ENCODE data around the gene ANXA11. TPM values are rescaled to one million over a fixed set of nuclear protein-coding genes. Genes with fewer than 3 reads are reported as not detected.

Gene ANXA11
- total RNA-seq, 1 donor from 2014 or later = 14.7 TPM

DNA sequence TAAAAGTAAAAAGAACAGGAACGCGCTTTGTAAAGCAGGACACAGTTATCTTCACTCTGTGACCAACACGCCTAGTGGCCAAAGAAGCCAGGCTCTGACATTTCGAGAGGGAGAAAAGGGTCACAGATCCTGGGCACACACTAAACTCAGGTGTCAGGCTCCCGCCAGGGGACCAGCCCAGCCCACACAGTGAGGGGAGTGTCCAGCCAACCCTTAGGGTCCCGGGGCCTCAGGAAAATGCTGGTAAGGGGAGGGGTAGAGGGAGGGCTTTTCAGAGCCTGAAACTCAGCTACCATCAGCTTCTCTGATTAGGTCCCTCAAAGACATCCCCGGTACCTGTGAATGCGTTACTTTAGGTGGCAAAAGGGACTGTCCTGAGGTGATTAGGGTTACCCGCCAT is 16.6 kb downstream of the ANXA11 start:
- DNase-seq (ENCODE audit: low read depth in 2 of 2) = no peak

DNA sequence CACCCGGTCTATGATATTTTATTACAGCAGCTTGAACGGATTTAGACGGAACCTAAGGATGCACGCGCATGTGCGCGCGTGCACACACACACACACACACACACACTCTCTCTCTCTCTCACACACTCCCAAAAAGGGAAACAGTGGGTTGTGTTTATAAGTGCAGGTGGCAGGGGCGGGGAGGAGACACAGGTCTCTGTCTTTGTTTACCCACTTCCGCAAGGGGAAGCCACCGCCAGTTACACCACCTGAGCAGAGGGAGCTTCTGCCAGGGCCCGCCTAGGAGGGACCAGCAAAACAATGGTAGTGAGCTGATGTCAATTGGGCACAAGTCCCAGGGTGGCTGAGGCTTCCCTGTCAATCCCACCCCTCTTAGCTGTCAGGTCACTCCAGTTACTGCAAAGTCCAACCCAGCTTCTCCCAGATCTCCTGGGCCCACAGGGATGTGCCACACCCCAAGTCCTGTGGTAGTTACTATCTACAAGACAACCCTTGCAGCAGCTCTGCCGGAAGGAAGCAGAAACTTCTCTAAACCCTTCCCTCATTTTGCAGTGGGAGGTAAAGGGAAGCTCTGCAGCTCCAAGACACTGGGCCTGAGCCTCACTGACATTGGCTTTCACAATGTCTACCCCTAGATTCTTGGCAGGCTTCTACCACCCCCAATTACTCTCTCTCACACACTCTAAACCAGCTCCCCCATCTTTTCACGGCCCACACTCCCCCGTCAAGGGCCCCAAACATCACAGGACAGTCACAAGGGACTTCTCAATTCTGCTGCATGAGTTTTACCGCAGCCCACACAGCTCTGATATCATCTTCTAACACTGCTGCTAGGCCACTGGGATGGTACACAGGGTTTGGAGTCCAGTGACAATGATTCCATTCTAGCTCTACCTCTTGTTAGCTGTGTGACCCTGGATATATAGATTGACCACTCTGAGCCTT is 17.6 kb downstream of the ANXA11 start:
- DNase-seq (ENCODE audit: low read depth in 2 of 2) = peak in 1 of 2 donors; percentile 68

DNA sequence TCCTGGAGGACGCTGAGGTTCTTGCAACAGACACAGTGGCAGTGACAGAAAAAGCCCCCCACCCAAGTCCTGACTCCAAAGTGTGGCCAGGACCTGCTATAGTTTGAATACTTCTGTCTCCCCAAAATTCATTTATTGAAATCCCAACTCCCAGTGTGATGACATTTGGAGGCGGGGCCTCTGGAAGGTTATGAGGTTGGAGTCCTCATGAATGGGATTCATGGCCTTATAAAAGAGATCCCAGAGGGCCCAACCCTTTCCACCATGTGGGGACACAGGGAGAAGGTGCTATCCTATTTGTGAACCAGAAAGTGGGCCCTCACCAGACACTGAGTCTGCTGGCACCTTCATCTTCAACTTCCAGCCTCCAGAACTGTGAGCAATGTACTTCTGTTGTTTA is 18.3 kb downstream of the ANXA11 start:
- no peak for DNase-seq (ENCODE audit: low read depth in 2 of 2)

DNA sequence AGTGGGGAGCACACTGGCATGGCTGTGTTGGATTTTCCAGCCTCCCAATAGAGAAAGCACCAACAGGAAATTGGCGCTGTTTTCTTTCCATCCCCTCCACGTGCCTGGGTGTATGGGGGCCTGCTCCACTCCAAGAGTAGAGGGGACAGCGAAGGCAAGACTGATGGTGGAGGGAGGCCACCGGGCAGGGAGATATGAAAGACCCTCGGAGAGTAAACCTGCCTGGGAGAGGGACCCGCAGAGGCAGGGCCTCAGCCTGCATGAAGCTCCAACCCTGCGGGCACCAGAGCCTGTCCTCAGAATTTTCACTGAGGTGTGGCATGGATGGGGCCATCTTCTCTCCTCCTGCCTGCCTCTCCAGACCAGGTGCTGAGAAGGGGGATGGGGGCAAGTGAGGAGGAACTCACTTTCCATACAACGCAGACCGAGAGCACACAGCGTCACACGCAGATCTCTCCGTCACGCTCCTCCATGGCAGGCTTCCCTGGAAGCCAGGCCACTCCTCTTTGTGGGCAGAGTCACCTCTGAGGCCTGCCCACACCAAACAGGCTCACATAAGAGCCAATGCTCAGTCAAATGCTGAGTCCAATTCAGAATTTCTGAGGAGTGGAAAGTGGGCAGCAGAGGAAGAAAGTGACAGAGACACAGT is 18.8 kb downstream of the ANXA11 start:
- DNase-seq (ENCODE audit: low read depth in 2 of 2) = peak in 1 of 2 donors; percentile 59

DNA sequence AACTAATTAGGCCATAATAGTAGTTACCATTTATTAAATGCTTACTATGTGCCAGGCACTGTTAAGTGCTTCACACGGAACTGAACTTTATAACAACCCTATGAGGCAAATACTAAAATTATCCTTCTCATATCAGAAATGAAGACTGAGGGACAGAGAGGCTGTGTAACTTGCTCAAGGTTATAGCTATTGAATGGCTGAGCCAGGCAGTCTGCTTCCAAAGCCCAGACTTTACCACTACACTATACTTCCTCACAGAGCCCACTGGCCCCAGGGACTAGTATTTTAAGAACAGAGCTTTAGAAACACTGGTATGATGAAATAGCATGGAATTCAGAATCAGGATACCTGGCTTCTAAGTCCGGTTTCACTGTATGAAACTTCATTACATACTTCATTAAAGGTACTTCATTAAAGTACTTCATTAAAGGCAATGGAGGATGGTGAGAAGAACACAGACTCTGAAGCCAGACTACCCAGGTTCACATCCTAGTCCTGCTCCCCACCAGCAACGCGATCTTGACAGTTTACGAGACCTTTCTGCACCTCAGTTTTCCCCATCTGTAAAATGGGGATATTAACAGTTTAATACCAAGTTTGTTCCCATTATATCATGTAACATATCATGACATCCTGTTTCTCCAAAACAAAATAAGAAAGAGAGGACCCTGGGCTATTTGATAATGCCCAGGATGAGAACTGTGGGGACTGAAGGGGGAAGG is 19.6 kb downstream of the ANXA11 start:
- no peak for DNase-seq (ENCODE audit: low read depth in 2 of 2)

DNA sequence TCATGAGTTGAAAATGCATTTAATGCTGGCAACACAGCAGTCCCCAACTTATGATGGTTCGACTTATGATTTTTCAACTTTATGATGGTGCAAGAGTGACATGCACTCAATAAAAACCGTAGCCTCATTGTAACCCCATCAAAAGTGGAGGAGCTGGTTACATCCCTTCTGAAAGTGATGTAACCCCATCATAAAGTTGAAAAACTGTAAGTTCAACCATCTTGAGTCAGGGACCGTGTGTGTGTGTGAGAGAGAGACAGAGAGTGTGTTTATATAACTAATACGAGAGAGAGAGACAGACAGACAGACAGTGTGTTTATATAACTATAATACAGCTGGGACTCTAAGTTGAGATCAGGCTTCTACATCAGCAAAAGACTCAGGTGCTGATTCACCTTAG is 21.0 kb downstream of the ANXA11 start:
- DNase-seq (ENCODE audit: low read depth in 2 of 2) = no peak

DNA sequence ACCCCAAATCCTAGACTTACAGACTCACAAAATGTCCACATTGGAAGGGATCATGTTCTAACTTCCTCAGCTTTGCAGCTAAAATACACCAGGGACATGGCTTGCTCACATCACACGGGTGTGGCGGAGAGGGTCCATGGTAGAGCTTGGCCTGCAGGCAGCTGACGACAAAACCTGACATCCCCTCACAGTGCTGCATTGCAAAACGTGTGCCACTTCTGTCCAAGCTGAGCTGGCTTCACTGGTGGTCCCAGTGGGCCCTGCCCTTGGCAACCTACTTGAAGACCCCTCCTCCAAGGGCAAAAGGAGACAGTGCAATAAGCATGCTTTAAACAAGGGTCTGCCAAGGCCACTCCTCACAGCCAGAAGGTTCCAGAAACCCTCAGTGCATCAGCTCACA is 21.9 kb downstream of the ANXA11 start:
- no peak for DNase-seq (ENCODE audit: low read depth in 2 of 2)

DNA sequence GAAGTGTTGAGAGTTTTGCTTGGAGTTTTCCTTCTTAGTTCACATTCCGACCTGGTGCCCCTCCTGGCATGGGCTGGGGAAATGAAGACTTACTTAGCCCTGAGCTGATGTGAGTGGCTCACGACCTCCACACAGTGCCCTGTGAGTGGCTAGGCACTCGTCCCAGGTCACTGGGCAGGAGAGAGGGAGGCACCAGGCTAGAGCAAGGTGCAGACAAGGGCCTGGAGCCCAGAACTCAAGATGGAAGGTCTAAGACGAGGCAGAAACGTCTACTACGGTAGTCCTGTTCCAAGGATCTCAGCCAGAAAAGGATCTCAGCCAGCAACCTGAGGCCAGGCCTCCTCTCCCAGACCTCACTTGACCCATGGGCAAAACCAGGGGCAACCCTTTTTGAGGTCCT is 22.4 kb downstream of the ANXA11 start:
- DNase-seq (ENCODE audit: low read depth in 2 of 2) = no peak

DNA sequence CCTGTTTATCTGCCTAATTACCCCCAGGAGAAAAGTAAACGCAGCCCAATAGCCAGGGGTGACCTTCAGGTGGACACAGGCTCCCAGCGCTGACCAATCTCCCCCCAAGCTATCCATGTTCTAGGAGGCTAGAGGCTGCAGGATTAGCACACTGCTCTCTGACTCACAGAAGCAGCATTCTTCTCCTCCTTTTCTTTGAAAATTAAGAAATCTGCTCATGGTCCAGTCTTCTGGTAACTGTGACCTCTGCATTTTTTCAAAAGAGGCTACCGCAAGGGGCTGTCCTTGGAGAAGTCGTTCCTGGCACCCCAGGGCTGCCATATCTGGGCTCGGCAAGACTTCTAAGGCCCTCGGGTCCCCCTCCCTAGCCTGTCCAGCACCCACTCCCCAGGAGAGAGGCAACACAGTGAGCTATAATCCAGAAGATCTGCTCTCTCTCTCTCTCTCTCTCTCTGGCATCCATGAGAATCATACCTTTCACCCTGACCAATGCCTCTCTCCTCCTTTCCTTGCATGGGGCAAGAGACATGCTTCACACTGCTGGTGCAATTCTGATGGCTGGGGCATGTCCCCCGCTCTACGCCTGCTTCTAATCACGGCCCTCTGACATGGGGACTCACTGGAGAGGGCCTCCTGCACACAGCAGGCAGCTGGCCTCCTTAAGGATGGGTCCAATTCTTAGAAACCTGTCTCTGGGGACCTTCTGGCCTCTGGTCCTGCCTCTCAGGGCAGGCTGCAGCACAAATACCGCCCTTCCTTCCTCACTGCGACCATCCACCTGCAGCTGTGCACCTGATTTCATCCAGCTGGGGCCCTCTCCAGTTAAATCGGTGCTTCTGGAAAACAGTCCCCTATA is 27.3 kb downstream of the ANXA11 start:
- no peak for DNase-seq (ENCODE audit: low read depth in 2 of 2)

DNA sequence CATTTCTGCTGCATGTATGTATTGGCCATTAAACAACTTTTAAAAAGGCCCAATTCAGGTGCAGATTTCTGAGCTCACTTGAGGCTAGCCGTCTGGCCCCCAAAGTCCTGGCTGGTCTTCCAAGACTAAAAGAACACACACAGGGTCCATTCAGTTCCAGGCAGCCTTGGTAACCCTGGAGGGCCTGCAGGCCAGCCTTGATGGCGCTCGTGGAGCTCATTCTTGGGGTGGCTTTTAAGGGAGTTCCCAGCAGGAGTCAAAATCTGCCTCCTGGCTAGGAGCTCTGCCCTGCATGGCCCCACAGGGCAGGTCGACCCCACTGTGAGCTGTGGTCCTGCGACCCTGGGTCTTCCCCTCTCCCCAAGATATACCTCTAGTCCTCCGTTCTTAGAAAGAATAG is 28.8 kb downstream of the ANXA11 start:
- DNase-seq (ENCODE audit: low read depth in 2 of 2) = no peak

DNA sequence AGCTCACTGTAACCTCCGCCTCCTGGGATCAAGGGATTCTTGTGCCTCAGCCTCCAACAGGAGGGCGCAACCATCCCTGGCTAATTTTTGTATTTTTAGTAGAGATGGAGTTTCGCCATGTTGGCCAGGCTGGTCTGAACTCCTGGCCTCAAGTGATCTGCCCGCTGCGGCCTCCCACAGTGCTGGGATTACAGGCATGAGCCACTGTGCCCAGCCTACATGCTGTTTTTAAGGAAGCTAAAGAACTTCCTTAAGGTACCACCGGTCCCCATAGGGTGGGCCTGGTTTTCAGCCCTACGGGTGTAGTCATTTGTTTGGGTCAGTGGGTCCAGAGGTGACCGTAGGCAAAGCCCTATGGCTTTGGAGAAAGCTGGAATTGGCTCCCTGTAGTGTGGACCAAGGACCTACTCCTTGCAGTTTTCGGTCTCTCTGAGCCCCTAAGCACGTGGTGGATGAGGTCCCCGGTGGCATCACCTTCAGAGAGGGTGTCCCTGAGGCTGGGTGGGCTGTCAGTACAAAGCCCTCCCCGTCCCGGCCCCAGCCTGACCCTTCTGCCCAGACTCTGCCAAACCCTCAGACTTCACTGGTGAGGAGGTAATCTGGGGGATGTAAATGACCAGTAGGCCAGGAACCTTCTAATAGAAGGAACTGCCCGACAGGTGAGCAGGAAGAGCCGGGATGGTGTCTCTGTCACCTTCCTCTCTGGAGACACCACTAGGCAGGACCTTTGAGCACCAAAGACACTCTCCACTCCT is 30.5 kb downstream of the ANXA11 start:
- DNase-seq (ENCODE audit: low read depth in 2 of 2) = no peak

DNA sequence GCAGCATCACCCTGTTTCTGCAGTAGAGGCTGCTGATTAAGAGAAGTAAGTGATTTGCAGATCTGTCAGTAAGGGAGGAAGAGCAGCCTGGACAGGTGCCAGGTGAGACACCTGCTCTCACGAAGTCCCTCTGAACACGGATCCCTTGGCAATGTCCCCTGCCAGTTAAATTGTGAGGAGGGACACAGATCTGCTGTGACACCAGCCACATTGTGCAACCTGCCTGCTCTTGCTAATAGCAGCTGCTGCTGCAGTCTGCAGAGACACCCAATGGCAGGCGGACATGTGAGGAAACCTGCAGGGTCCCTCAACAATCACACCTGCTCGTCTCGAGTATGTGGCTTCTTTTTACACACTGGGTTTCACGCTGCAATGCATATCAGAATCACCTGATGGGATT is 31.9 kb downstream of the ANXA11 start:
- DNase-seq (ENCODE audit: low read depth in 2 of 2) = no peak

DNA sequence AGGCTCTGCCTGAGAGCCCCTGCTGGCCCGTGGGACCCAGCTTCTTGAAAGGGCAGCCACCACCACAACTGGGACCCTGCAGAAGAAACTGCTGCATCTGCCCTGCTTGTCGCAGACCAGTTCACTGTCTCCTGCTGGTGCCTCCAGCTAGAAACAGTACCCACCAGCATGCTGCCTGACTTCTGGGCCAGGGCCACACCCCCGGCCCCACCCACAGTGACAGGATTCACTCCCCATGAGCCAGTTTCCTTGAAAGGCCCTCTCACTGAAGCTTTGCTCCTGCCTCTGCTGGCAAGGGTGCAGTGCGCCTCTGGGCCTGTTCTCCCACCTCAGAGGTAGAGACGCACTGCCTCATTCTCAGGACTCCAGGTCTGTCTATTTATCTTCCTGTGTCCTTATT is 32.4 kb downstream of the ANXA11 start:
- DNase-seq (ENCODE audit: low read depth in 2 of 2) = no peak

DNA sequence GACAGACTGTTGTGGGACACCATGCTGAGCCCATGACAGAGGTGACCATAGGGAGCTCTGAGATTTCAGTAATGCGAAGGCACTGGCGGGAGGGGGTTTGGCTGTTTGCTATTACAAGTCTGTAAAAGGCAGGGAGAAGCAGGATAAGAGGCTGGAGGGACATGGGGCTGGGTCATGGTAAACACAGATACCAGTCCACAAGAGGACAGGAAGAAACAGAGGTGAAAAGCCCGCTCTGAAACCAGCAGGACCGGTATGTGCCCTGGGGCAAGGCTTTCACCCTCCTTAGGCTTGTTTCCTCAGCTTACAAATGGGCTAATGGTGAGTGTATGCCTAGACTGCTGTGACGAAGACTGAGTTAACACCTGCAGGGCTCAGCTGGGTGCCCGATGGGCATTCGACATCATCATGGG is 34.1 kb downstream of the ANXA11 start:
- no peak for DNase-seq (ENCODE audit: low read depth in 2 of 2)

DNA sequence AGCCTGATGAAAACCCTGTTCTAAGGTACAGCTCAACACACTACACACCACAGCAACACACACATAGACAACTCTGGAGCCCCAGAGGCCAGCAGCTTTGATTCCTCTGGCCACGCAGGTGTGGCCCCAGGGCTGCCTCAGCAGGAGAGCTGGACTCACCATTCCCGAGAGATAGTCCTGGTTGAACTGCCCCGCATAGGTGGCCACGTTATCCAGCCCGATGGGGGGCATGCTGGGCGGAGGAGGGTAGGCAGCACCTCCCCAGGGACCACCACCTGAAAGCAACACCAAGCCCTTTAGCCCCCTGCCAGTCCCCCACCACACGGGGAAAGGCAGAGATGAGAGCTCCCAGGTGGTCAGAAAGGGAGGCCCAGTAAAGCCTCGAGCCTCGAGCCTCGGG is 34.7 kb downstream of the ANXA11 start:
- no peak for DNase-seq (ENCODE audit: low read depth in 2 of 2)

DNA sequence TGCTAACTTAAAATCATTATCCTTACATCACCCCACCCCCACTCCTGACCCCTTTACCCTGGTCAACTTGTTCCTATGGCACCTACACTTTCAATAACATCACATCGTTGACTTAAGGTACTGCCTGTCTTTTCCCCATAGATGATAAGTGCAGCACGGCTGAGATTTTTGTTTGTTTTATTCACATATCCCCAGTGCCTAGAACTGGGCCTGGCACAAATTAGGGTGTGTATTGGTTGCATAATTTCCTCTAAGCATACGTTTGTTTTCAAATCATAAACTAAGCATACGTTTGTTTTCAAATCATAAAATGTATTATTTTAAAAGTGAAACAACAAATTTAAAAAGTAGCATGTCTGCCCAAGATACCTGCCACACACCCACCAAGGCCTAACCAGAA is 35.3 kb downstream of the ANXA11 start:
- no peak for DNase-seq (ENCODE audit: low read depth in 2 of 2)

DNA sequence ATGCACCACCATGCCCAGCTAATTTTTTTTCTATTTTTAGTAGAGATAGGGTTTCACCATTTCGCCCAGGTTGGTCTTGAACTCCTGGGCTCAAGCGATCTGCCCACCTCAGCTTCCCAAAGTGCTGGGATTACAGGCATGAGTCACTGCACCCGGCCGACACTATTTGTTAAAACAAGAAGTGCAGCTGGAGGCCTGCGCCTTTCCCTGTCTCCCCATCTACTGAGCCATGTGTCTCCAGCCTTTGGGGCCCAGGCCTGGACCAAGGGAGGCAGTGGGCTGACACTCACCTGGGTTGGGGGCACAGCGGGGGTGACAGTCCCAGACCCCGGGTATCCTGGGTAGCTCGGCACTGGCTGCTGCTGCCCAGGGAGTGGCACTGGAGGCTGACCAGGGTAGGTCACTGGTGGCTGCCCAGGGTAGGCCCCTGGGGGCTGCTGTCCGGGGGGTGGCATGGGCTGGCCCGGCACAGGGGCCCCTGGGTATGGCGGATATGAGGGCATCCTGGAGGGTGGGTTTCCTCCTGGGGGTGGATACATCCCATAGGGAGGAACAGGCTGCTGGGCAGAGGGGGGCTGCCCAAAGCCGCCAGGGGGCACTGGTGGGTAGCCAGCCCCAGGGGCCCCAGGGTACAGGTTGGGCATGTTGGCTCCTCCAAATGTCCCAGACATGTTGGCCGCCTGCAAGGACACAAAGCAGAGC is 36.5 kb downstream of the ANXA11 start:
- DNase-seq (ENCODE audit: low read depth in 2 of 2) = peak in 1 of 2 donors; percentile 12

DNA sequence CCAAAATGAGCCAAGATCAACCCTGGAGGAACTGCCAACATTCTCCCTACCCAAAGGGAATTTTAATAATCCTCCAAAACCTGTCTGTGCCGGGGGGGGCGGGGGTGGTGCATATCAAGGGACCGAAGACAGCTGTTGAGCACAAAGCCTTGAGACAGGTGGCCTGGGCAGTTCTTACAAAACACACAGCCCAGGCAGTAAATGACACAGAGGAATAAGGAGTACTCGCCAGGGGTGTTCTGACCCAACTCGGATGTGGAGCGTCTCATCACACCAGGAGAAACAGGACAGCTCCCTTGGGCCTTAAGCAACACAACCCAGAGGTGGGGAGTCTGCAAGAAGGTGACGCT is 37.2 kb downstream of the ANXA11 start:
- no peak for DNase-seq (ENCODE audit: low read depth in 2 of 2)

DNA sequence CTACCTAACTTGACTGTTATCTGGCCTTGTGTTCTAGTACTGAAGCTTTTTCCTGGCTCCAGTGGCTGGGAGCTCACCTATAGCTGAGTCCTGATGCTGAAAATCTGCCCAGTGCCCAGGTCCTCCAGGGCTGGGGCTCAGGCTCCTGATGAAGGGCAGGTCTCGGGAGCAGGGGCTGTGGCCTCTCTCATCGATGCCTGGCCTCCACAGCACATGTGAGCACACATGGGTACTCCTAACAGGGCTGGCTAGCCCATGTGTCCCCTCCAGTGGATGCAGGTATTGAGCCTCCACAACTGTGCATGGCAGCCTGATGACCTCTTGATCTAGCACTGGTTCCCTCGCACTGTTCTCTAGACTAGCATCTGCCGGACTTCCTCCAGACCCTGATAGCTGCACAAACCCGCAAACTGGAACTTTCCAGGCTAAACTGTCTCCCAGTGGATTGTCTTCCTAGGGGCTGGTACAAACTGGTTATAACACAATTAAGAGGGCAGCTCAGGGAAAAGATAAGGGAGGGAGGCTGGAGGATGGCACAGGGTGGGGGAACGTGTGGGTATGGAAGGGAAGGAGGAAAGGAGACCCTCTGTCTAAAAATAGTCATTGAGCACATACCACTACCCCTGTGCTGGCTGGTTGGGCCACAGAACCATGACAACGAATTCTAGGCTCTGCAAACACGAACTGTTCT is 37.7 kb downstream of the ANXA11 start:
- DNase-seq (ENCODE audit: low read depth in 2 of 2) = no peak

All from lung microvascular endothelial cell (primary cell).